ENCODE results near the gene CLDN2.

Gene CLDN2

GRCh38 chrX:106972896-106973295 is 52.7 kb downstream of the CLDN2 start:
- DNase-seq (ENCODE audit: insufficient read length, low spot score) (no peak), FAIRE-seq (no peak)
- TF ChIP-seq CTCF (IDR thresholded peaks at IDR 0.05; ENCODE audit: insufficient read depth, missing control alignments): no peak

GRCh38 chrX:106973433-106974149 is 53.4 kb downstream of the CLDN2 start:
- DNase-seq (ENCODE audit: insufficient read length, low spot score) (no peak), FAIRE-seq (no peak)
- no peak for TF ChIP-seq CTCF (IDR thresholded peaks at IDR 0.05; ENCODE audit: insufficient read depth, missing control alignments)

GRCh38 chrX:106976416-106976815 is 56.2 kb downstream of the CLDN2 start:
- no peak for FAIRE-seq
- DNase-seq (ENCODE audit: insufficient read length, low spot score): no peak
- no peak for TF ChIP-seq CTCF (IDR thresholded peaks at IDR 0.05; ENCODE audit: insufficient read depth, missing control alignments)
